ENCODE results near the gene IFT43. TPM values are rescaled to one million over a fixed set of nuclear protein-coding genes. Genes with fewer than 3 reads are reported as not detected.

The IFT43 gene
- total RNA-seq, 4 donors from 2014 or later, result 24.5 to 412 (median 31.2) TPM

DNA sequence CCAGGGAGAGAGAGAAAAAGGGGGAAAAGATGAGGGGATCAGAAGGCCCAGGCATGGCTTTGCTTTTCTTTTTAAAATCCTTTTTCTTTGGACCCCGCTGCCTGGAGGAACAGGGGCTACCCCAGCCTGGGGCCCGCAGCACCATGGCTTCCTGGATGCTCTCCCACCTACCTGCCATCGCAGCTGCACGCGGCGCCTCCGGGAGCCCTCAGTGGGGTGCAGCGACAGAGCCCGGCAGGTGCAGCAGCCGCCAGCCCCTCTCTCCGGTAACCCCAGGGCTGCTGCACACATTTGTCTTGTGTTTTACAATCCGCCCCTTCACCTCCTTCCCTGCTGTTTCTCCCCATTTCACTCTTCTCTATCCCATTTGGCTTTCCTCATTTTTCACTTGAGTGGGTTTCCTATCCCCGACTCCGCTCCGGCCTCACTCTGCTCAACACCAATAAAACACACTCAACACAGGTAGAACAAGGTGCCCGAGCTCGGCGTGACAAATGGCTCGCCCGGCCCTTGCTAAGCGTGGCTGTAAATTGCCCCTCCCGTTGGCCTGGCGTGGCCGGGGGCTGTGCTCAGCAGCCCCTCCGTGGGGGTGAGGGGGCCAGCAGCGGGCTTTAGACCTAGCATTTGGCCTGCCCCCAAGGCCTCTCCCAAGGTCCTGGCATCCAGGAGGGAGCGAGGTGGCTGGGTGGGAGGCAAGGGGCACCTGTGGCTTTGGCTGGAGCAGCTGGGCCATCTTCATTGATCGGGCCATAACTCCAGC is 113.5 kb downstream of the IFT43 start:
- in situ Hi-C loops (cut with MboI; ENCODE audit: low pct_ligation_motif_present in 1 of 4, low pct_unique_long_range_greater_than_20kb in 1 of 4, low sequenced_read_pairs in 3 of 4), result no loop called here
- DNase-seq, result no peak
- no peaks in the 10 kb centered on the region for H3K36me3 ChIP-seq
- TF ChIP-seq POLR2A (IDR thresholded peaks at IDR 0.05) (no peak), EP300 (IDR thresholded peaks at IDR 0.05; ENCODE audit: low read depth) (no peak), POLR2AphosphoS5 (IDR thresholded peaks at IDR 0.05) (no peak)
- TF ChIP-seq, protein P1, sequence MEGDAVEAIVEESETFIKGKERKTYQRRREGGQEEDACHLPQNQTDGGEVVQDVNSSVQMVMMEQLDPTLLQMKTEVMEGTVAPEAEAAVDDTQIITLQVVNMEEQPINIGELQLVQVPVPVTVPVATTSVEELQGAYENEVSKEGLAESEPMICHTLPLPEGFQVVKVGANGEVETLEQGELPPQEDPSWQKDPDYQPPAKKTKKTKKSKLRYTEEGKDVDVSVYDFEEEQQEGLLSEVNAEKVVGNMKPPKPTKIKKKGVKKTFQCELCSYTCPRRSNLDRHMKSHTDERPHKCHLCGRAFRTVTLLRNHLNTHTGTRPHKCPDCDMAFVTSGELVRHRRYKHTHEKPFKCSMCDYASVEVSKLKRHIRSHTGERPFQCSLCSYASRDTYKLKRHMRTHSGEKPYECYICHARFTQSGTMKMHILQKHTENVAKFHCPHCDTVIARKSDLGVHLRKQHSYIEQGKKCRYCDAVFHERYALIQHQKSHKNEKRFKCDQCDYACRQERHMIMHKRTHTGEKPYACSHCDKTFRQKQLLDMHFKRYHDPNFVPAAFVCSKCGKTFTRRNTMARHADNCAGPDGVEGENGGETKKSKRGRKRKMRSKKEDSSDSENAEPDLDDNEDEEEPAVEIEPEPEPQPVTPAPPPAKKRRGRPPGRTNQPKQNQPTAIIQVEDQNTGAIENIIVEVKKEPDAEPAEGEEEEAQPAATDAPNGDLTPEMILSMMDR (IDR thresholded peaks at IDR 0.05), result no peak
- no peaks in the 10 kb centered on the region for H3K9me3 ChIP-seq
- intact Hi-C loops (cut with DNase I; ENCODE audit: low total_unique reads), result no loop called here
- H3K4me1 ChIP-seq, result no peaks in the 10 kb centered on the region
- H3K4me3 ChIP-seq, result no peak overlapping the region
- no peak overlapping the region for H3K27ac ChIP-seq
- H3K27me3 ChIP-seq, result no peaks in the 10 kb centered on the region
- WGBS, 2 donors (ENCODE audit: low coverage in 1 of 2), result 84 to 96% methylated on average over 4 to 21 of the region's 28 CpGs

DNA sequence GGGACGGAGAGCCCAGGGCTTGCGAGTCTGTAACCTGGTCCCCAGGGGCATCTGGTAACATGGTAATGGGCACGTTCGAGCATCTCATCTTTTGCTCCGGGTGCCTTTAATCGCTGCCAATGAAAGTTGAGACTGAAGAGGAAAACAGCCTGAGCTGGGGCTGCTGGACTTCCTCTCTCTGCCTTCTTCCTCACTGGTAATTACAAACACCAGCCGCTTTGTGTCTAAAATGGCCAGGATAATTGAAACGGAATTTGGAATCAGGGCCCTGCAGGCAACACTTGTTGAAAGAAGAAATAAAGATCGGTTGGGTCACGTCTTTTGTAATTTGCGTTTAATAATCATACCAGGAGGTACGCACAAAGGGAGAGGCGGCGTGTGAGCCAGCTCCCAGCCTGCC is 114.7 kb downstream of the IFT43 start:
- Histone ChIP-seq H3K4me3 (no peak overlapping the region), H3K4me1 (no peaks in the 10 kb centered on the region), H3K27ac (peak overlapping the region in 1 of 4 donors; percentile 12), H3K27me3 (no peaks in the 10 kb centered on the region), H3K9me3 (no peaks in the 10 kb centered on the region), H3K36me3 (no peaks in the 10 kb centered on the region)
- WGBS, 2 donors (ENCODE audit: low coverage in 1 of 2), result 74% methylated on average over 14 of the region's 14 CpGs; no CpG with 5 or more reads in 1 of the 2 donors
- TF ChIP-seq EP300 (IDR thresholded peaks at IDR 0.05; ENCODE audit: low read depth), result no peak
- TF ChIP-seq POLR2AphosphoS5 (IDR thresholded peaks at IDR 0.05), result no peak
- TF ChIP-seq, protein P1 (IDR thresholded peaks at IDR 0.05), result no peak
- TF ChIP-seq POLR2A (IDR thresholded peaks at IDR 0.05), result no peak
- no peak for DNase-seq
- intact Hi-C loops (cut with DNase I; ENCODE audit: low total_unique reads), result no loop called here
- in situ Hi-C loops (cut with MboI; ENCODE audit: low pct_ligation_motif_present in 1 of 4, low pct_unique_long_range_greater_than_20kb in 1 of 4, low sequenced_read_pairs in 3 of 4), result no loop called here

DNA sequence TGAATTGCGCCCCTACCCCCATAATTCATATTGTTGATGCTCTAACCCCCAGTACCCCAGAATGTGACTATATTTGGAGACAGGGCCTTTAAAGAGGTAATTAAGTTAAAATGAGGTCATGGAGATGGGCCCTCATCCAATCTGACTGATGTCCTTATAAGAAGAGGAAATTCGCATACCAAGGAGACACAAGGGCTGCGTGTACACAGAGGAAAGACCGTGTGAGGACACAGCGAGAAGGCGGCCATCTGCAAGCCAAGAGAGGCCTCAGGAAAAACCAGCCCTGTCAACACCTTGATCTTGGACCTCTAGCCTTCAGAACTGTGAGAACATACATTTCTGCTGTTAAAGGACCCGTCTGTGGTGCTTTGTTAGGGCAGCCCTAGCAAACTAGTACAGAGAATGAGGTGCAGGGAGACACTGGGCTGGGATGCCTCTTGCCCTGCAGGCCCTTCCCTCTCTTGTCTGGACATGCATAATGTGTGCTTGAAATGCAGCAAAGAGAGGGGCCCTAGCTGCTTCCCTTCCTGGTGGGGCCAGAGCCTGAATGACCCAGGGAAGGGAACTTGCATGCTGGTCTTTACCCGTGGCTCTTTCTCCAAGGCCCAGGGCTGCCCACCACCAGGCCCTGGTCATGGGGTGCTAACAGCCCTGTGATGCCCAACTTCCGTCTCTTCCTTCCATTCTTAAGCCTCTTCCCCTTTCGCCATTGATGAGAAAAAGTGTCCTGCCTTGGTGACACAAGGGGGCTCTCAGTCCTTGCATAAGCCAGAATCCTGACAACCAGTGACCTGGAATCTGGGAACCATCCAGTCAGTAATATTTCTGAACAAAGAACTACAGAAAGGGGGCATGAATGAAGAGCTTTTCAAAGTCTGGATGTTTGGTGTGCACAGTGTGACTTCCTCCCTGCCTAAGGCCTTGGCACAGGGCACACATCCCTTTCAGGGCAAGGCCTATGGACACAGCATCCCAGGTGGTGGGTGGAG is 116.1 kb downstream of the IFT43 start:
- H3K9me3 ChIP-seq, result no peaks in the 10 kb centered on the region
- DNase-seq, result no peak
- in situ Hi-C loops (cut with MboI; ENCODE audit: low pct_ligation_motif_present in 1 of 4, low pct_unique_long_range_greater_than_20kb in 1 of 4, low sequenced_read_pairs in 3 of 4), result no loop called here
- TF ChIP-seq EP300 (IDR thresholded peaks at IDR 0.05; ENCODE audit: low read depth) (no peak), POLR2AphosphoS5 (IDR thresholded peaks at IDR 0.05) (peak in 1 of 3 donors; percentile 8)
- 50 to 59% methylated on average over 1 to 10 of the region's 10 CpGs for WGBS, 2 donors (ENCODE audit: low coverage in 1 of 2)
- H3K27ac ChIP-seq, result peak overlapping the region in 3 of 4 donors; percentile 13 to 39 (median 17)
- intact Hi-C loops (cut with DNase I; ENCODE audit: low total_unique reads), result no loop called here
- no peaks in the 10 kb centered on the region for H3K36me3 ChIP-seq
- no peaks in the 10 kb centered on the region for H3K27me3 ChIP-seq
- no peak overlapping the region for H3K4me3 ChIP-seq
- H3K4me1 ChIP-seq, result no peaks in the 10 kb centered on the region

DNA sequence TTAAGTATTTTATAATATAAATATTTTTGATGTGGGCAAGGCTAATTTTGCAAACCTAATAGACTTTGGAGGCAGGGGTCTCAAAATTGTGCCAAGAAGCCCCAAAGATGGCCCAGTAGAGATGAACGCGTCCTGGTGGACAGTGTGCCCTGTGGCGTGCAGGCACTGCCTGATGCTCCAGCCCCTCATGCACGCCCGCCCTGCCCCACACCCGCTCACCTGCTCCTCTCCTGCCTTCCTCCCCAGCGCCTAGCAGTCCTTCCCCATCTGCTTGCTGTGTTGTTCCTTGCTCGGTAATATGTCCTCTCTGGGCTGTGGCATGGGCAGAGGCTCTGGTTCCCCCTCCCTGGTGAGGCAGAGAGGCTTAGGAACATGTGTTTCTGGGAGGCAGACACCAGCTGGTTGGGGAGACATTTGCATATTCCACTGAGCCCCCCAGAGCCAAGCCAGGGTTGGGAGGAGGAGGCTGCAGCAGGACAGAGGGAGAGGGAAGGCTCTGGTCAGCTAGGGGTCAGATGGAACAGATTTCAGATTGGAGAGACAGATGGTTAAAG is 119.3 kb downstream of the IFT43 start:
- DNase-seq, result no peak
- Histone ChIP-seq H3K27ac (no peak overlapping the region), H3K4me1 (no peaks in the 10 kb centered on the region), H3K36me3 (no peaks in the 10 kb centered on the region), H3K4me3 (no peak overlapping the region), H3K27me3 (no peaks in the 10 kb centered on the region), H3K9me3 (no peaks in the 10 kb centered on the region)
- intact Hi-C loops (cut with DNase I; ENCODE audit: low total_unique reads), result no loop called here
- in situ Hi-C loops (cut with MboI; ENCODE audit: low pct_ligation_motif_present in 1 of 4, low pct_unique_long_range_greater_than_20kb in 1 of 4, low sequenced_read_pairs in 3 of 4), result no loop called here
- TF ChIP-seq, protein P1 (IDR thresholded peaks at IDR 0.05), result no peak
- TF ChIP-seq POLR2A (IDR thresholded peaks at IDR 0.05) (no peak), POLR2AphosphoS5 (IDR thresholded peaks at IDR 0.05) (no peak), EP300 (IDR thresholded peaks at IDR 0.05; ENCODE audit: low read depth) (no peak)
- WGBS, 2 donors (ENCODE audit: low coverage in 1 of 2), result 90% methylated on average over 8 of the region's 8 CpGs; no CpG with 5 or more reads in 1 of the 2 donors

All from transverse colon (tissue), 4 donors.